T-helper 2 cell treated with Interferon-gamma antibody and Interleukin-4, amounts not matched to agents 5 μg/mL and 100 μg/mL, for 36 hours (primary cell): Measurements from ENCODE around the gene SUGP1.
"Not testable (repeated sequence)": the region's sequence is repeated elsewhere in the genome, so short reads cannot be mapped to it uniquely, and the experiment has no call there.

Source experiments
- DNase-seq: peaks from one replicate; pipeline ENCODE4 v3.0.0; 2021; ENCODE audit warnings: low spot score
- H3K27ac Mint-ChIP-seq: one replicate; pipeline ENCODE4 v1.8.0; 2021; ENCODE audit warnings: mild to moderate bottlenecking, mixed read lengths
- H3K27me3 Mint-ChIP-seq: one replicate; pipeline ENCODE4 v1.8.0; 2021; ENCODE audit warnings: low read depth, mixed read lengths
- H3K36me3 Mint-ChIP-seq: one replicate; pipeline ENCODE4 v1.8.0; 2021; ENCODE audit warnings: low read depth, mixed read lengths
- H3K4me1 Mint-ChIP-seq: one replicate; pipeline ENCODE4 v1.8.0; 2021; ENCODE audit warnings: low read depth, mixed read lengths
- H3K4me3 Mint-ChIP-seq: one replicate; pipeline ENCODE4 v1.8.0; 2022; ENCODE audit warnings: mild to moderate bottlenecking, moderate library complexity, mixed read lengths
- H3K9me3 Mint-ChIP-seq: one replicate; pipeline ENCODE4 v1.8.0; 2021; ENCODE audit warnings: mixed read lengths

Gene SUGP1

GRCh38 chr19:19258589-19259338 is 61.5 kb downstream of the SUGP1 start:
- H3K27ac Mint-ChIP-seq: no peak overlapping the region
- no peak for DNase-seq
- H3K4me3 Mint-ChIP-seq: no peak overlapping the region
- peaks cover 35% of the 10 kb centered on the region for H3K27me3 Mint-ChIP-seq
- H3K4me1 Mint-ChIP-seq: no peaks in the 10 kb centered on the region
- no peaks in the 10 kb centered on the region for H3K36me3 Mint-ChIP-seq
- no peaks in the 10 kb centered on the region for H3K9me3 Mint-ChIP-seq

- Mint-ChIP-seq H3K36me3 (no peaks in the 10 kb centered on the region), H3K4me1 (no peaks in the 10 kb centered on the region), H3K9me3 (no peaks in the 10 kb centered on the region), H3K27ac (no peak overlapping the region), H3K4me3 (no peak overlapping the region), H3K27me3 (peaks cover 29% of the 10 kb centered on the region)
- no peak for DNase-seq
Observed at GRCh38 chr19:19257836-19258588, 62.3 kb downstream of the SUGP1 start.

GRCh38 chr19:19257137-19257536 is 63.2 kb downstream of the SUGP1 start:
- DNase-seq: no peak
- no peaks in the 10 kb centered on the region for H3K4me1 Mint-ChIP-seq
- H3K9me3 Mint-ChIP-seq: no peaks in the 10 kb centered on the region
- no peak overlapping the region for H3K27ac Mint-ChIP-seq
- H3K27me3 Mint-ChIP-seq: peaks cover 23% of the 10 kb centered on the region
- H3K36me3 Mint-ChIP-seq: no peaks in the 10 kb centered on the region
- no peak overlapping the region for H3K4me3 Mint-ChIP-seq

- peaks cover 20% of the 10 kb centered on the region for H3K27me3 Mint-ChIP-seq
- H3K36me3 Mint-ChIP-seq: no peaks in the 10 kb centered on the region
- no peak for DNase-seq
- no peaks in the 10 kb centered on the region for H3K4me1 Mint-ChIP-seq
- H3K27ac Mint-ChIP-seq: no peak overlapping the region
- no peaks in the 10 kb centered on the region for H3K9me3 Mint-ChIP-seq
- H3K4me3 Mint-ChIP-seq: no peak overlapping the region
Observed at GRCh38 chr19:19256072-19256969, 64.0 kb downstream of the SUGP1 start.

GRCh38 chr19:19253409-19253808 is 66.9 kb downstream of the SUGP1 start:
- not testable (repeated sequence) for DNase-seq
- H3K27me3 Mint-ChIP-seq: peaks cover 13% of the 10 kb centered on the region

GRCh38 chr19:19250196-19250801 is 70.0 kb downstream of the SUGP1 start:
- Mint-ChIP-seq H3K27me3 (peaks cover 10% of the 10 kb centered on the region), H3K4me1 (no peaks in the 10 kb centered on the region), H3K4me3 (no peak overlapping the region), H3K27ac (no peak overlapping the region), H3K36me3 (no peaks in the 10 kb centered on the region), H3K9me3 (no peaks in the 10 kb centered on the region)
- no peak for DNase-seq

More at GRCh38 chr19:19253409-19253808, 66.9 kb downstream of the SUGP1 start:
- not testable (repeated sequence) for H3K9me3 Mint-ChIP-seq, H3K36me3 Mint-ChIP-seq, H3K4me3 Mint-ChIP-seq, H3K4me1 Mint-ChIP-seq, H3K27ac Mint-ChIP-seq

- no peak overlapping the region for H3K27ac Mint-ChIP-seq
- no peak for DNase-seq
- no peaks in the 10 kb centered on the region for H3K36me3 Mint-ChIP-seq
Observed at GRCh38 chr19:19240476-19240875, 79.8 kb downstream of the SUGP1 start.

GRCh38 chr19:19239675-19240074 is 80.6 kb downstream of the SUGP1 start:
- Mint-ChIP-seq H3K4me3 (no peak overlapping the region), H3K9me3 (peaks cover 6% of the 10 kb centered on the region), H3K36me3 (no peaks in the 10 kb centered on the region), H3K27ac (no peak overlapping the region), H3K27me3 (no peaks in the 10 kb centered on the region), H3K4me1 (no peaks in the 10 kb centered on the region)
- no peak for DNase-seq

More at GRCh38 chr19:19240476-19240875, 79.8 kb downstream of the SUGP1 start:
- H3K27me3 Mint-ChIP-seq: no peaks in the 10 kb centered on the region
- no peaks in the 10 kb centered on the region for H3K4me1 Mint-ChIP-seq
- peaks cover 6% of the 10 kb centered on the region for H3K9me3 Mint-ChIP-seq
- H3K4me3 Mint-ChIP-seq: no peak overlapping the region

- peaks cover 14% of the 10 kb centered on the region for H3K9me3 Mint-ChIP-seq
- H3K4me3 Mint-ChIP-seq: no peak overlapping the region
- H3K4me1 Mint-ChIP-seq: no peaks in the 10 kb centered on the region
- no peaks in the 10 kb centered on the region for H3K27me3 Mint-ChIP-seq
- no peak for DNase-seq
- no peaks in the 10 kb centered on the region for H3K36me3 Mint-ChIP-seq
- no peak overlapping the region for H3K27ac Mint-ChIP-seq
Observed at GRCh38 chr19:19238126-19238894, 82.0 kb downstream of the SUGP1 start.

- peaks cover 14% of the 10 kb centered on the region for H3K9me3 Mint-ChIP-seq
- H3K4me3 Mint-ChIP-seq: no peak overlapping the region
- H3K27ac Mint-ChIP-seq: no peak overlapping the region
- H3K36me3 Mint-ChIP-seq: peaks cover 1% of the 10 kb centered on the region
- no peak for DNase-seq
- no peaks in the 10 kb centered on the region for H3K4me1 Mint-ChIP-seq
- no peaks in the 10 kb centered on the region for H3K27me3 Mint-ChIP-seq
Observed at GRCh38 chr19:19236173-19236572, 84.1 kb downstream of the SUGP1 start.

- Mint-ChIP-seq H3K4me3 (no peak overlapping the region), H3K27ac (no peak overlapping the region), H3K27me3 (no peaks in the 10 kb centered on the region), H3K9me3 (peaks cover 14% of the 10 kb centered on the region), H3K36me3 (peaks cover 1% of the 10 kb centered on the region), H3K4me1 (no peaks in the 10 kb centered on the region)
- no peak for DNase-seq
Observed at GRCh38 chr19:19234220-19234816, 86.0 kb downstream of the SUGP1 start.

GRCh38 chr19:19232261-19232721 is 88.0 kb downstream of the SUGP1 start:
- no peak overlapping the region for H3K27ac Mint-ChIP-seq
- H3K4me3 Mint-ChIP-seq: no peak overlapping the region
- H3K27me3 Mint-ChIP-seq: peaks cover 2% of the 10 kb centered on the region

More at GRCh38 chr19:19232261-19232721, 88.0 kb downstream of the SUGP1 start:
- no peaks in the 10 kb centered on the region for H3K4me1 Mint-ChIP-seq
- H3K36me3 Mint-ChIP-seq: peaks cover 1% of the 10 kb centered on the region
- DNase-seq: no peak
- peaks cover 14% of the 10 kb centered on the region for H3K9me3 Mint-ChIP-seq
